ENCODE results near the gene CCDC171. TPM values are rescaled to one million over a fixed set of nuclear protein-coding genes. Genes with fewer than 3 reads are reported as not detected.

Gene CCDC171
- total and polyA plus RNA-seq, 8 donors = 1.2 to 26.3 (median 2.7) TPM; not detected in 1

DNA sequence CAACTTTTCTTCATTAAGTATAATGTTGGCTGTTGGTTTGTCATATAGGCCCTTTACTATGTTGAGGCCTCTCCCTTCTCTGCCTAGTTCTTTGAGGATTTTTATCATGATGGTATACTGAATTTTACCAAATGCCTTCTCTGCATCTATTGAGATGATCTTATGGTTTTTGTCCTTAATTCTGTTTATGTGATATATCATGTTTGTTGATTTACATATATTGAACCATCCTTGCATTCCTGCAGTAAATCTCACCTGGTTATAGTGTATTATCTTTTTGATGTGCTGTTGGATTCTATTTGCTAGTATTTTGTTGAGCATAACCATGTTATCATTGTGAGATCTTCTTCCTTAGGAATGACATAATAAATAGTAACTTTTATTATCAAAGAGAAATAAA is 362.9 kb downstream of the CCDC171 start:
- intact Hi-C loops (cut with DNase I; ENCODE audit: low total_unique reads) = no loop called here
- TF ChIP-seq POLR2AphosphoS5 (IDR thresholded peaks at IDR 0.05) = no peak
- TF ChIP-seq EP300 (IDR thresholded peaks at IDR 0.05) = no peak
- no peak for TF ChIP-seq POLR2A (IDR thresholded peaks at IDR 0.05)
- TF ChIP-seq, protein P1, sequence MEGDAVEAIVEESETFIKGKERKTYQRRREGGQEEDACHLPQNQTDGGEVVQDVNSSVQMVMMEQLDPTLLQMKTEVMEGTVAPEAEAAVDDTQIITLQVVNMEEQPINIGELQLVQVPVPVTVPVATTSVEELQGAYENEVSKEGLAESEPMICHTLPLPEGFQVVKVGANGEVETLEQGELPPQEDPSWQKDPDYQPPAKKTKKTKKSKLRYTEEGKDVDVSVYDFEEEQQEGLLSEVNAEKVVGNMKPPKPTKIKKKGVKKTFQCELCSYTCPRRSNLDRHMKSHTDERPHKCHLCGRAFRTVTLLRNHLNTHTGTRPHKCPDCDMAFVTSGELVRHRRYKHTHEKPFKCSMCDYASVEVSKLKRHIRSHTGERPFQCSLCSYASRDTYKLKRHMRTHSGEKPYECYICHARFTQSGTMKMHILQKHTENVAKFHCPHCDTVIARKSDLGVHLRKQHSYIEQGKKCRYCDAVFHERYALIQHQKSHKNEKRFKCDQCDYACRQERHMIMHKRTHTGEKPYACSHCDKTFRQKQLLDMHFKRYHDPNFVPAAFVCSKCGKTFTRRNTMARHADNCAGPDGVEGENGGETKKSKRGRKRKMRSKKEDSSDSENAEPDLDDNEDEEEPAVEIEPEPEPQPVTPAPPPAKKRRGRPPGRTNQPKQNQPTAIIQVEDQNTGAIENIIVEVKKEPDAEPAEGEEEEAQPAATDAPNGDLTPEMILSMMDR (IDR thresholded peaks at IDR 0.05) = no peak
- Histone ChIP-seq H3K27ac (no peak overlapping the region), H3K4me3 (no peak overlapping the region), H3K9me3 (peaks cover 0 to 23% (median 15%) of the 10 kb centered on the region in 4 donors), H3K36me3 (no peaks in the 10 kb centered on the region), H3K4me1 (no peaks in the 10 kb centered on the region), H3K27me3 (no peaks in the 10 kb centered on the region)
- DNase-seq = no peak

DNA sequence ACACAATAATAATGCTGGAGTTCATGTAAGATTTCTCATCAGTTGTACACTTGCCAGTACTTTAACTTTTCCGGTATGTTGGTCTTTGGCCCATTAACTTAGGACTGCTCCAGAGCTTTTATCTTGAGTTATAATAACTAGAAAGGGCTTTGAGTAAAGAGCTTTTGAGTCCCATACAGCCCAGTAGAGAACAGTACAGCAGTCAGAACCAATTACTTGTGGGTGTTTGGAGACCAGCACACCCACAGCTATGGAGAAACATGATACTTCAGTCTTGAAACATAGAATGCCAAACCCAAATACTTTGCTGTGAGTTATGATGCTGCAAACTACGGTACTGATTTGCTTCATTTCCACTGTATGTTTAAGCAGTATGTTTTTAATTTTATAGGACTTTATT is 374.3 kb downstream of the CCDC171 start:
- Histone ChIP-seq H3K27ac (no peak overlapping the region), H3K4me1 (no peaks in the 10 kb centered on the region), H3K27me3 (no peaks in the 10 kb centered on the region), H3K4me3 (no peak overlapping the region), H3K36me3 (no peaks in the 10 kb centered on the region), H3K9me3 (peaks cover 0 to 8% (median 3%) of the 10 kb centered on the region in 4 donors)
- 70 to 86% (median 78%) methylated on average over 2 of the region's 2 CpGs for WGBS, 5 donors
- DNase-seq = peak in 1 of 2 donors; percentile 4
- TF ChIP-seq, protein P1 (IDR thresholded peaks at IDR 0.05) = no peak
- TF ChIP-seq EP300 (IDR thresholded peaks at IDR 0.05) (no peak), POLR2A (IDR thresholded peaks at IDR 0.05) (no peak), POLR2AphosphoS5 (IDR thresholded peaks at IDR 0.05) (no peak)
- intact Hi-C loops (cut with DNase I; ENCODE audit: low total_unique reads) = no loop called here

DNA sequence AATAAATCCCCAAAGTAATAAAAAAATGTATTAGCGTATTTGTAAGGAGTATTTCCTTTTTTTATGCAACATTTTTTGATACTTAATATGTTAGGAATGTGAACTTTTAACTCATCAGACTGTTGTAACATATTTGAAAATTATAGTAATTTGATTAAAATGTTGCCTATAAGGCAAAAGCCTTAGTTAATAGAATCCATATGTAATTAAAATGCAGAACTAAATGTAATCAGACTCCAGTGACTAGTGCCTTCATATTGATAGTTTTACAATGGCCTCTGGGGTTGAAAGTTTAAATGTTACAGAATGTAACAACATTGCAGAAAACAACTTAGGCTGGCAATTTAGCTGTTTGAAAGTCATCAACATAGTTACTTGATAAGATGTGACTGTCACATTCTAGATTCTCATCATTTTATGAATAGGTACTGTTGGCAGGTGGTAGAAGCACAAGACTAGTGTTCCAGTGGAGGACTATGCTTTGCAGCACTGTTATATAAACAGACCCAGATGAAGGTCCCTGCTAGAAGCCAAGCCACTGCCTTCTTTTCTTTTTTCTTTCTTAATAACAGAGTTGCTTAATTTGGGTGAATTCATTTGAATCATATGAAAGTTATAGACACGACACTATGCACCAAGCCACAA is 382.9 kb downstream of the CCDC171 start:
- intact Hi-C loops (cut with DNase I; ENCODE audit: low total_unique reads) = no loop called here
- no peak for DNase-seq
- Histone ChIP-seq H3K36me3 (no peaks in the 10 kb centered on the region), H3K9me3 (peaks cover 0 to 12% (median 3%) of the 10 kb centered on the region in 4 donors), H3K27ac (no peak overlapping the region), H3K4me1 (no peaks in the 10 kb centered on the region), H3K4me3 (no peak overlapping the region), H3K27me3 (no peaks in the 10 kb centered on the region)
- TF ChIP-seq, protein P1 (IDR thresholded peaks at IDR 0.05) = no peak
- no peak for TF ChIP-seq POLR2A (IDR thresholded peaks at IDR 0.05)
- no peak for TF ChIP-seq EP300 (IDR thresholded peaks at IDR 0.05)
- TF ChIP-seq POLR2AphosphoS5 (IDR thresholded peaks at IDR 0.05) = no peak
- WGBS, 5 donors = 79 to 86% (median 84%) methylated on average over 2 of the region's 2 CpGs

DNA sequence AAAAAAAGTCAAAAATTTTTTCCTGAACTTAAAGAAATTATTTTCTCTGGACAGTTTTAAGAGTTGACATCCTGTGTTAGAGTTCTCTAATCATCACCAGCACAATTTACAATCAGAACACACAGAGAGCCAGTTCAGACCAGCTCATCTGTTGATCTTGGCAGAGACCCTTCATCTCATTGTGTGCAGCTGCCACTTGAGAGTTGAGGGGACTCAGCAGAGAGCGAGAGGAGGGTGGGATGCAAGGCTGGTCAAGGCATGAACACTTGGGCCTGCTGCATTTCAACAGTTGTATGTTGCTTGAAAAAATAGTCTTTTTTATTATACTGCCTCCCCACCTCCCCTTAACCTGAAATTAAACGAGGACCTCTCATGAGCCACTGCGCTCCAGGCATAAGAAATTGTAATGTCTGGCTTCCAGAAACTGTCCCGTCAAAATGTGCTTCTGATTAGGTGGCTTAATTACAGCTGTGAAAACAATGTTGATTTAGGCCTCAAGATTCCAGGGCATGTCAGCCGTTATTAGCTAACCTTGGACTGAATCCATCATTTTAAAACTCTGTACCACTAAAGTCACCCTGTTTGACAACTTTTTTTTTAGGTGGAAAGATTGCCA is 383.6 kb downstream of the CCDC171 start:
- H3K9me3 ChIP-seq = peaks cover 0 to 11% (median 3%) of the 10 kb centered on the region in 4 donors
- H3K4me1 ChIP-seq = no peaks in the 10 kb centered on the region
- H3K36me3 ChIP-seq = no peaks in the 10 kb centered on the region
- 59 to 74% (median 71%) methylated on average over 5 of the region's 5 CpGs for WGBS, 5 donors
- intact Hi-C loops (cut with DNase I; ENCODE audit: low total_unique reads) = no loop called here
- H3K27ac ChIP-seq = no peak overlapping the region
- no peak overlapping the region for H3K4me3 ChIP-seq
- no peaks in the 10 kb centered on the region for H3K27me3 ChIP-seq
- TF ChIP-seq POLR2AphosphoS5 (IDR thresholded peaks at IDR 0.05) (no peak), POLR2A (IDR thresholded peaks at IDR 0.05) (no peak)
- peak in 1 of 2 donors; percentile 29 for DNase-seq
